A673 (cell line): ENCODE measurements around the gene ESD.

Experiments
- CTCF ChIP-seq: fragments of 300-800, 200-600 bp; sonication (generic); conservative IDR thresholded peaks from 2 replicates; pipeline ENCODE4 v1.5.1; 2017; ENCODE audit warnings: low read depth, mild to moderate bottlenecking, antibody characterized with exemption, low read length, moderate library complexity, mixed read lengths
- EZH2 ChIP-seq: fragments of 200-600 bp; sonication (generic); IDR thresholded peaks from 2 replicates; pipeline ENCODE4 v1.6.1; 2017; ENCODE audit warnings: borderline replicate concordance, low read depth, mild to moderate bottlenecking, mixed read lengths, antibody characterized with exemption, low read length; ENCODE audit not compliant: poor library complexity, severe bottlenecking

DNA sequence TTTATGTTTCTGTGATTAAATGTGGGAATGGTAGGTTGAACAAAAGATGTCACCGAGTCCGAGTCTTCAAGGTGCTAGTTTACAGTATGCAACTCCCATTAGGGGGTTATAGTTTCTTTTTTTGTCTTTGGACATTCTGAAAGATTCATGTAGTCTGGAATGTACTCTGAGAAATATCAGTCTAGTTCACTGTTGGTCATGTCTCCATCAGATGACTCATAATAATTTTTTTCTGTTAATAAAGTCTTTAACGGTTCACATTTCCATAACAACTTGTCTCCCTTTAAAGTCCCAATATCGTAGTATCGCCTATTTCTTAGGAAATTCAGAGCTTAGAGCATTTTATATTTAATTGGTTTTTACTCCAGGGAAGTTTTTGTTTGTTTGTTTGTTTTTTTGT lies 13.5 kb upstream of the ESD start:
- TF ChIP-seq CTCF (no peak), EZH2 (no peak)
